Psoas muscle (tissue), 8 donors: ENCODE measurements around the gene GADD45GIP1. TPM values are rescaled to one million over a fixed set of nuclear protein-coding genes. Genes with fewer than 3 reads are reported as not detected.

ENCODE experiments used
- ATAC-seq, 4 donors: fragments of 200-7000 bp; cut with Tn5 transposase; one replicate each; pipeline ENCODE4 v1.9.1; 2020; ENCODE audit warnings: moderate library complexity in 3 of 4, mild to moderate bottlenecking in 2 of 4
- DNase-seq, 2 donors: peaks; one replicate each; pipeline ENCODE4 v3.0.0-alpha.2; 2020
- H3K27ac ChIP-seq: fragments of 200-600 bp; one replicate; pipeline ENCODE4 v1.8.0; 2022
- H3K27me3 ChIP-seq, 3 donors: fragments of 200-600 bp in 1 of 3; one replicate each; pipeline versions ENCODE4 v1.6.1 to v1.8.0; 2013 to 2022; ENCODE audit warnings: low read length in 2 of 3, mild to moderate bottlenecking in 2 of 3, moderate library complexity in 1 of 3; ENCODE audit not compliant: insufficient read depth in 3 of 3
- H3K36me3 ChIP-seq, 2 donors: fragments of 200-600 bp in 1 of 2; one replicate each; pipeline versions ENCODE4 v1.6.1 to v1.8.0; 2013 to 2022; ENCODE audit warnings: low read depth in 1 of 2, mild to moderate bottlenecking in 1 of 2, moderate library complexity in 1 of 2; ENCODE audit not compliant: insufficient read depth in 1 of 2
- H3K4me1 ChIP-seq: fragments of 200-600 bp; one replicate; pipeline ENCODE4 v1.8.0; 2022
- H3K4me3 ChIP-seq: fragments of 200-600 bp; one replicate; pipeline ENCODE4 v1.8.0; 2022; ENCODE audit warnings: mild to moderate bottlenecking
- H3K9me3 ChIP-seq: fragments of 200-600 bp; one replicate; pipeline ENCODE4 v1.8.0; 2022
- WGBS, 3 donors: extraction: QIAGEN DNeasy Blood & Tissue Kit; methylation state at CpG; one replicate each; pipeline versions ENCODE4 v1.1.6 to v1.1.7; 2013; 5-methylcytosine and 5-hydroxymethylcytosine counted together
- intact Hi-C, 2 donors: fragments of 100-400 bp; cut with DNase I; formaldehyde crosslinking; loops; one replicate each; pipeline versions ENCODE4 v1.11.0 to v1.14.2; 2022
- polyA plus RNA-seq, 3 donors: library from polyadenylated mRNA; stranded (reverse); fragments of 200-250 nt; gene quantifications; one replicate each; pipeline ENCODE4 v1.2.3, GENCODE V29; 2013
- total RNA-seq, 4 donors: library from RNA; stranded (reverse); fragmentation: NEBNext Ultra II Directional in 2 of 4; extraction: Animal tissue kit (Norgen Biotek cat#: 25700) in 2 of 4; gene quantifications; one replicate each; pipeline versions ENCODE4 v1.2.1 to v1.2.4, GENCODE V29; 2021 to 2023
- TF ChIP-seq, protein P1 (sequence below): fragments of 200-600 bp; IDR thresholded peaks from one replicate; pipeline ENCODE4 v1.8.0; 2022; ENCODE audit warnings: antibody characterized with exemption
- donor health status: healthy with polysubstance abuse.
- donor health status: DM: no; HTN: no; CAD: no; lungs with moderate emphysema.
- donor health status: Bipolar disorder and iron deficiency.
- donor health status: healthy.
- donor health status: DM: yes; HTN: yes; CAD: no.
- donor health status: DM: no; HTN: no; CAD: no.
- donor health status: DM: no; HTN: no; CAD: no.
- donor health status: DM: yes; HTN: yes; CAD: no.

GADD45GIP1 gene
- total and polyA plus RNA-seq, 7 donors = 22.4 to 119 (median 35.6) TPM

DNA sequence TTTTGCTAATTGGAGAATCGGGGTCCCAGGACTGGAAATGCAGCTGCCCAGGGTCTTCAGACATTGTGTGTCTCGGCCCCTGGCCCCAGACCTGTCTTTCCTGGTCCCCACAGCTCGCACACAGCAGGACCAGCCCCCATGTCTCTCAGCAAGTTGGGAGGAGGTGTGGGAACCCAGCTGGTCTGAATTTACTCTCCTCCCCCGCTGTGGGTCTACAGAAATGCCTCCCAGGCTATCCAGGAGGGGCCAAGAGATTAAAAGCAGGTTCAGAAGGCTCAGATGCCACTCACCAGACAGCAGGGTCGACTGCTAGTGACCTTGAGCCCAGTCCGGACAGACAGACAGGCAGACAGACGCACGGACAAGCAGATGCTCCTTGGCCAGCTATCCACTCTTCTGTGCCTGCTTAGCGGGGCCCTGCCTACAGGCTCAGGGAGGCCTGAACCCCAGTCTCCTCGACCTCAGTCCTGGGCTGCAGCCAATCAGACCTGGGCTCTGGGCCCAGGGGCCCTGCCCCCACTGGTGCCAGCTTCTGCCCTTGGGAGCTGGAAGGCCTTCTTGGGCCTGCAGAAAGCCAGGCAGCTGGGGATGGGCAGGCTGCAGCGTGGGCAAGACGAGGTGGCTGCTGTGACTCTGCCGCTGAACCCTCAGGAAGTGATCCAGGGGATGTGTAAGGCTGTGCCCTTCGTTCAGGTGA, 12.4 kb upstream of the GADD45GIP1 start, which contains the start of gene DAND5:
DAND5 (plus strand) TSS at position 285 of the 697 bp plus-strand sequence; CDS start at position 370, 85 bp downstream.
- H3K4me1 ChIP-seq = no peaks in the 10 kb centered on the region
- ATAC-seq (no peak), DNase-seq (no peak)
- no peaks in the 10 kb centered on the region for H3K27me3 ChIP-seq
- no peaks in the 10 kb centered on the region for H3K36me3 ChIP-seq
- H3K4me3 ChIP-seq = no peak within 1 kb of the TSS
- intact Hi-C loops = no loop called here
- H3K27ac ChIP-seq = no peak within 1 kb of the TSS
- 33 to 43% (median 38%) methylated on average over 14 of the region's 14 CpGs for WGBS, 3 donors
- H3K9me3 ChIP-seq = no peaks in the 10 kb centered on the region
- TF ChIP-seq, protein P1, sequence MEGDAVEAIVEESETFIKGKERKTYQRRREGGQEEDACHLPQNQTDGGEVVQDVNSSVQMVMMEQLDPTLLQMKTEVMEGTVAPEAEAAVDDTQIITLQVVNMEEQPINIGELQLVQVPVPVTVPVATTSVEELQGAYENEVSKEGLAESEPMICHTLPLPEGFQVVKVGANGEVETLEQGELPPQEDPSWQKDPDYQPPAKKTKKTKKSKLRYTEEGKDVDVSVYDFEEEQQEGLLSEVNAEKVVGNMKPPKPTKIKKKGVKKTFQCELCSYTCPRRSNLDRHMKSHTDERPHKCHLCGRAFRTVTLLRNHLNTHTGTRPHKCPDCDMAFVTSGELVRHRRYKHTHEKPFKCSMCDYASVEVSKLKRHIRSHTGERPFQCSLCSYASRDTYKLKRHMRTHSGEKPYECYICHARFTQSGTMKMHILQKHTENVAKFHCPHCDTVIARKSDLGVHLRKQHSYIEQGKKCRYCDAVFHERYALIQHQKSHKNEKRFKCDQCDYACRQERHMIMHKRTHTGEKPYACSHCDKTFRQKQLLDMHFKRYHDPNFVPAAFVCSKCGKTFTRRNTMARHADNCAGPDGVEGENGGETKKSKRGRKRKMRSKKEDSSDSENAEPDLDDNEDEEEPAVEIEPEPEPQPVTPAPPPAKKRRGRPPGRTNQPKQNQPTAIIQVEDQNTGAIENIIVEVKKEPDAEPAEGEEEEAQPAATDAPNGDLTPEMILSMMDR = no peak

DNA sequence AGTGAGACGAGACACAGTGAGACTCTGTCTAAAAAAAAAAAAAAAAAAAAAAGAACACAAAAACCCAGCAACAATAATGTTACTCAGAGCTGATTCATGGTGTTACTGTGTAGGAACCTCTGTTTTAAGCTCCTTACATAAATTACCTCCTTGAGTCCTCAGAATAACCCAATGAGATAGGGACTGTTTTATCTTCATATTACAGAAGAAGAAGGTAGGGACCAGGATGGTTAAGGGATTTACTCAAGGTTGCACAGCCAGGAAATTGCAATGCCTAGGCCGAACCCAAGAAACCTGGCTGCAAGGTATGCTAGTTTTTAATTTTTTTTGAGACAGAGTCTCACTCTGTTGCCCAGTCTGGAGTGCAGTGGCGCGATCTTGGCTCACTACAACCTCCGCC, 10.9 kb upstream of the GADD45GIP1 start:
- no peak for DNase-seq
- no peaks in the 10 kb centered on the region for H3K9me3 ChIP-seq
- H3K27me3 ChIP-seq = no peaks in the 10 kb centered on the region
- H3K4me3 ChIP-seq = no peak overlapping the region
- H3K36me3 ChIP-seq = no peaks in the 10 kb centered on the region
- H3K27ac ChIP-seq = no peak overlapping the region
- intact Hi-C loops = no loop called here
- WGBS, 3 donors = 91 to 96% (median 95%) methylated on average over 5 of the region's 5 CpGs
- TF ChIP-seq, protein P1 = no peak
- no peak for ATAC-seq
- no peaks in the 10 kb centered on the region for H3K4me1 ChIP-seq

DNA sequence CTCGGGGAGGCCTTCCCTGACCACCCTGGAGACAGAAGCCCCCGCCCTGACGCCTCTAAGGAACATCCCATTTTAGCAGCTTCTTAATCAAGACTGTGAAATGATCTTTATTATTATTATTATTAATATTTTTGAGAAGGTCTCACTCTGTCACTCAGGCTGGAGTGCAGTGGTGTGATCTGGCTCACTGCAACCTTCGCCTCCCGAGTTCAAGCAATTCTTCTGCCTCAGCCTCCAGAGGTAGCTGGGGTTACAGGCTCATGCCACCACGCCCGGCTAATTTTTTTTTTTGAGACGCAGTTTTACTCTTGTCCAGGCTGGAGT, 8.8 kb upstream of the GADD45GIP1 start:
- TF ChIP-seq, protein P1 = no peak
- intact Hi-C loops = no loop called here
- ATAC-seq (no peak), DNase-seq (no peak)
- H3K4me3 ChIP-seq = peak overlapping the region; percentile 65
- no peaks in the 10 kb centered on the region for H3K4me1 ChIP-seq
- WGBS, 3 donors = 48 to 53% (median 52%) methylated on average over 8 of the region's 8 CpGs
- H3K36me3 ChIP-seq = no peaks in the 10 kb centered on the region
- no peaks in the 10 kb centered on the region for H3K9me3 ChIP-seq
- peak overlapping the region; percentile 63 for H3K27ac ChIP-seq
- no peaks in the 10 kb centered on the region for H3K27me3 ChIP-seq

DNA sequence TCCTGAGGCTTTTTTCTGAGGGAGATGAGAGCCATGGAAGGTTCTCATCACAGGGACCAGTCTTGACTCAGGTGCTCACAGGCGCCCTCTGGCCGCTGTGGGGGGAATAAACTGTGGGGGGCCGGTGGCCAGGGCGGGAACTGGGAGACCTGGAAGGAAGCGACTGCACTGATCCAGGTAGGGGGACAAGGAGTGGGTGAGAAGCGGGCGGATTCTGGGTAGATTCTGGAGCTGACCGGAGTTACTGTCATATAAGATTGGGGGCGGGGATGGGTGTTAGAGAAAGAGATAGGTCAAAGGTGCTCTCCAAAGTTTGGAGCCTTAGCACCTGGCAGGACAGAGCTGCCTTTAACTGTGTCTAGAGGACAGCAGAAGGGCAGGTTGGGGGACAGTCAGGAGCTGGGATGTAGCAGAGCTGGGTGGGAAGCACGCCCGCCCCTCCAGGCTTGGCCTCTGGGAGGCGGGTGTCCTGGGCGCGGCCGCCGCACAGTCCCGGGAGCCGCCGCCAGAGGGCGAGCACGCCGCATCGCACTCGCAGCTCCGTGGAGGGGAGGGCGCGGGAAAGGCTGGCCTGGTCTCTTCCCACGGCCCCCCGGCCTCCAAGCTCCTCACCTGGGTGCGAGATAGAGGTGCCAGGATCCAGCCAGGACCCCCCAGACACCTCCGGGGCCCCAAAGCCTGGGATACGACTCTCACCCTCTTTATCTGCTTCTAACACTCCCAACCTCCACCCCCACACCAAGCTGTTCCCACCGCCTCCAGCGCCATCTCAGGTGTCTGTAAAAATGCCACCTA, 8.2 kb upstream of the GADD45GIP1 start:
- Histone ChIP-seq H3K27me3 (no peaks in the 10 kb centered on the region), H3K9me3 (no peaks in the 10 kb centered on the region), H3K4me3 (peak overlapping the region; percentile 65), H3K36me3 (no peaks in the 10 kb centered on the region), H3K4me1 (no peaks in the 10 kb centered on the region), H3K27ac (peak overlapping the region; percentile 63)
- TF ChIP-seq, protein P1 = peak; percentile 83
- 0 to 3% (median 0%) methylated on average over 20 to 34 of the region's 34 CpGs for WGBS, 3 donors
- DNase-seq = peak; percentile 84 to 90
- intact Hi-C loops = no loop called here
- ATAC-seq = peak; percentile 96 to 99 (median 96)
